DND-41 (cell line): Measurements from ENCODE around the gene MAP3K14.

Experiments
- ATAC-seq: fragments of 200-7000 bp; cut with Tn5 transposase; 3 replicates; pipeline ENCODE4 v1.9.1; 2021; ENCODE audit warnings: low read depth; ENCODE audit not compliant: insufficient read depth
- DNase-seq: peaks from one replicate; pipeline ENCODE4 v3.0.0-alpha.2; 2020
- H2AFZ ChIP-seq: 2 replicates; pipeline ENCODE4 v1.6.0; 2012; ENCODE audit warnings: low read depth, low read length
- H3K27ac ChIP-seq: 2 replicates; pipeline ENCODE4 v1.5.1; 2012; ENCODE audit warnings: low read length, inconsistent platforms
- H3K27me3 ChIP-seq: fragments of 200-600 bp; sonication (generic); 2 replicates; pipeline ENCODE4 v1.6.0; 2012; ENCODE audit warnings: low read length, mild to moderate bottlenecking, inconsistent platforms; ENCODE audit not compliant: insufficient read depth, poor library complexity
- H3K36me3 ChIP-seq: 2 replicates; pipeline ENCODE4 v1.5.1; 2012; ENCODE audit warnings: low read length, inconsistent platforms; ENCODE audit not compliant: insufficient read depth
- H3K4me1 ChIP-seq: 2 replicates; pipeline ENCODE4 v1.5.1; 2012; ENCODE audit warnings: mild to moderate bottlenecking, low read length; ENCODE audit not compliant: insufficient read depth
- H3K4me2 ChIP-seq: 2 replicates; pipeline ENCODE4 v1.6.0; 2012; ENCODE audit warnings: mild to moderate bottlenecking, moderate library complexity, low read length, inconsistent platforms; ENCODE audit not compliant: insufficient read depth
- H3K4me3 ChIP-seq, 2 experiments: fragments of 200-600 bp in 1 of 2; shearing (Covaris generic) in 1 of 2; 2 replicates each; pipeline ENCODE4 v1.5.1; 2012 to 2016; ENCODE audit warnings: inconsistent platforms in 2 of 2, low read length in 2 of 2, mild to moderate bottlenecking in 2 of 2, low read depth in 1 of 2, moderate library complexity in 1 of 2
- H3K79me2 ChIP-seq: 2 replicates; pipeline ENCODE4 v1.6.0; 2012; ENCODE audit warnings: low read length, inconsistent platforms; ENCODE audit not compliant: insufficient read depth
- H3K9ac ChIP-seq: 2 replicates; pipeline ENCODE4 v1.6.0; 2012; ENCODE audit warnings: low read depth, mild to moderate bottlenecking, inconsistent platforms, low read length, moderate library complexity
- H3K9me3 ChIP-seq: 2 replicates; pipeline ENCODE4 v1.5.1; 2012; ENCODE audit warnings: low read length, moderate library complexity, mild to moderate bottlenecking, inconsistent platforms; ENCODE audit not compliant: insufficient read depth, severe bottlenecking
- H4K20me1 ChIP-seq: 2 replicates; pipeline ENCODE4 v1.6.0; 2012; ENCODE audit warnings: low read length; ENCODE audit not compliant: insufficient read depth
- EZH2 ChIP-seq: IDR thresholded peaks from 3 replicates; pipeline ENCODE4 v1.6.1; 2012; ENCODE audit warnings: borderline replicate concordance, low read depth, mild to moderate bottlenecking, moderate library complexity, low read length, inconsistent platforms; ENCODE audit not compliant: severe bottlenecking
- TF ChIP-seq, protein P1 (sequence below): IDR thresholded peaks from 2 replicates; pipeline ENCODE4 v1.5.1; 2012; ENCODE audit warnings: borderline replicate concordance, low read length, moderate library complexity, mild to moderate bottlenecking; ENCODE audit not compliant: poor library complexity, severe bottlenecking; ENCODE audit errors: extremely low read depth

The MAP3K14 gene

DNA sequence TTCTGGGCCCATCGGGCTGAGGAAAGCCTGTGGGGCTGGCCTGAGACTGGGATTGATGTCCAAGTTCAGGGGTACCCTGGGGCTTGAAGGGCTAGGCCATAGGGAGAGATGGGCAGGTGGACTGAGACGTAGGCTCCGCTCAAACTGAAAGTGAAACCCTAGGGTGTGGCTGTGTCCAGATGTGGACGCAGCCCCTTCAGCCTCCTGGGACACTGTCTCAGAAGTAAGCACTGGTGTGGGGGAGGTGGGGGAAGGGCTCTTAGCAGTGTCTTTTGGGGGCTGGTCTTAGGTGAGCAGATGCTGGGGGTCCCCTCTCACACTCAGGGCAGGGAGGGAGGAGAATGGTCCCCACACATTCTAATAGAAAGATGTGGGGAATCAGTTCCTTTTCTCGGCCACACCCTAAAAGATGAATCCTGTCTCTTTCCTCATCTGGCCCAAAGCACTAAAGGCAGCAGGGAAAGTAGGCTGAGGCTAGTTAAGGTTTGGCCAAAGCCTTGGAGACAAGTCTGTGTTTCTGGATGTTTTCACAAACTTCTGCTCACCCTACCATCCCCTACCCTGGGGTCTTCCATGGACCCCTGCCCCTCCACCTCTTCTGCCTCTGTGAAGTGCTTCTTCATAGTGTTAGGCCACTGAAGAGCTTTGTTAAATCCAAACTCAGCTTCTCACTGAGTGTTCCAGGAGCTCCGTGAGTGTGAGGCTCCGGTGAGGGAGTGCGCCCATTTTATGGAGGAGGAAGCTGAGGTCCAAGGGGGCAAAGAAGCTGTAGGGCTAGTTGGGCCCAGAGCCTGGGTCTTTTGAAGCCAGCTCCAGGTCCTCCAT, 89.5 kb downstream of the MAP3K14 start:
- H3K4me2 ChIP-seq, result peak overlapping the region; percentile 86
- peak overlapping the region; percentile 93 for H3K9ac ChIP-seq
- H2AFZ ChIP-seq, result no peak overlapping the region
- no peaks in the 10 kb centered on the region for H3K9me3 ChIP-seq
- ATAC-seq, result no peak
- H4K20me1 ChIP-seq, result peaks cover 46% of the 10 kb centered on the region
- H3K36me3 ChIP-seq, result peaks cover 38% of the 10 kb centered on the region
- H3K4me1 ChIP-seq, result peaks cover 81% of the 10 kb centered on the region
- H3K4me3 ChIP-seq, result peak overlapping the region in 1 of 2 experiments; percentile 69; a peak in 1 of 4 replicates
- DNase-seq, result no peak
- peaks cover 98% of the 10 kb centered on the region for H3K79me2 ChIP-seq
- TF ChIP-seq EZH2, result no peak
- TF ChIP-seq, protein P1, sequence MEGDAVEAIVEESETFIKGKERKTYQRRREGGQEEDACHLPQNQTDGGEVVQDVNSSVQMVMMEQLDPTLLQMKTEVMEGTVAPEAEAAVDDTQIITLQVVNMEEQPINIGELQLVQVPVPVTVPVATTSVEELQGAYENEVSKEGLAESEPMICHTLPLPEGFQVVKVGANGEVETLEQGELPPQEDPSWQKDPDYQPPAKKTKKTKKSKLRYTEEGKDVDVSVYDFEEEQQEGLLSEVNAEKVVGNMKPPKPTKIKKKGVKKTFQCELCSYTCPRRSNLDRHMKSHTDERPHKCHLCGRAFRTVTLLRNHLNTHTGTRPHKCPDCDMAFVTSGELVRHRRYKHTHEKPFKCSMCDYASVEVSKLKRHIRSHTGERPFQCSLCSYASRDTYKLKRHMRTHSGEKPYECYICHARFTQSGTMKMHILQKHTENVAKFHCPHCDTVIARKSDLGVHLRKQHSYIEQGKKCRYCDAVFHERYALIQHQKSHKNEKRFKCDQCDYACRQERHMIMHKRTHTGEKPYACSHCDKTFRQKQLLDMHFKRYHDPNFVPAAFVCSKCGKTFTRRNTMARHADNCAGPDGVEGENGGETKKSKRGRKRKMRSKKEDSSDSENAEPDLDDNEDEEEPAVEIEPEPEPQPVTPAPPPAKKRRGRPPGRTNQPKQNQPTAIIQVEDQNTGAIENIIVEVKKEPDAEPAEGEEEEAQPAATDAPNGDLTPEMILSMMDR, result no peak
- no peaks in the 10 kb centered on the region for H3K27me3 ChIP-seq
- peak overlapping the region; percentile 95 for H3K27ac ChIP-seq

DNA sequence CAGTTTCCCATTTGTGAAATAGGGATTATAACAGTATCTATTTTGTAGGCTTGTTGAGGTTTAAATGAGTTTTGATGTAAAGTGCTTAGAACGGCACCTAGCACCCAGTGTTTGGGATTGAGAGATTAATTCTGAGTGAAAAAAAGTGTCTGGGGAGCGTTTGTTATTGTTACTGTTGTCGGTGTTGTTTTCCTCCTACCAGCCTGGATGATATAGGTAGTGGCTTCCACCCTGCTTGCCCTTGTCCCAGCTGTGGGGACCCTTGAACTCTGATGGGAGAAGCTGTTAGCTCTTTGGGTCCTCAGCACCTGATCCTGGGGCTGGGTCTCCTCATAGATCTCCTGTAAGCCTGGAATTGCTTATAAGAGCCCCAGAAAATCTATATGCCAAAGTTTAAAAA, 90.2 kb downstream of the MAP3K14 start:
- no peak for DNase-seq
- H3K4me2 ChIP-seq, result peak overlapping the region; percentile 86
- peaks cover 40% of the 10 kb centered on the region for H4K20me1 ChIP-seq
- H3K36me3 ChIP-seq, result peaks cover 31% of the 10 kb centered on the region
- H3K4me3 ChIP-seq, result peak overlapping the region; percentile 6 to 69; a peak in 3 of 4 replicates
- no peaks in the 10 kb centered on the region for H3K9me3 ChIP-seq
- ATAC-seq, result no peak
- no peak for TF ChIP-seq EZH2
- TF ChIP-seq, protein P1, result no peak
- H3K9ac ChIP-seq, result peak overlapping the region; percentile 93
- peaks cover 81% of the 10 kb centered on the region for H3K4me1 ChIP-seq
- no peaks in the 10 kb centered on the region for H3K27me3 ChIP-seq
- H3K79me2 ChIP-seq, result peaks cover 98% of the 10 kb centered on the region
- H2AFZ ChIP-seq, result peak overlapping the region; percentile 22; the same call in 1 of the 2 replicates
- H3K27ac ChIP-seq, result peak overlapping the region; percentile 95

DNA sequence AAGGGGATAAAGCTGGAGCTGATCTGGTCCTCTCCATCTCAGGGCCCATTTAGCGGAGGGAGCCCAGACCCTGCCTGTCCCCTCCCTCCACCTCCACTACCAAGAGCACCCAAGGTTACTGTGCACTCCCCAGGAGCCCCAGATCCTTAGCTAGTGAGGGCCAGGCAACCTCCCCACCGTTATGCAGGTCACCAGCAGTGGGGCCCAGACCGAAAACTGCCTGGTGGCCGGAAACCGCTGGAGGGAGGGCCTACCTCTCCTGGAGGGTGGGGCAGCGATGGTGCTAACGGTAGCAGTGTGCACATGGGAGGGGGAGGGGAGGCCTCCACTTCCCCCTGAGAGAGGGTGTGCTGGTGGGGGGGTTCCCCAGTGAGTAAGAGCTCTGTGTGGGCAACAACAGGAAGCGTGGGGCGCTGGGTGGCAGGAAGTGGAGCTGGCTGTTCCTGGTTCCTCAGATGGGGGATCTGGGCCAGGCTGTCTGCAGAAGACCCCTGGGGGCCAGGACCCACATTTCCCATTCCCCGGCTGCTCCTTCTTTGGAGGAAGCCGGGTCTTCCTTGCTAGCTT, 90.8 kb downstream of the MAP3K14 start:
- Histone ChIP-seq H3K4me1 (peaks cover 84% of the 10 kb centered on the region), H3K79me2 (peaks cover 97% of the 10 kb centered on the region), H3K4me3 (peak overlapping the region; percentile 6 to 69; a peak in 3 of 4 replicates), H2AFZ (peak overlapping the region; percentile 22; the same call in 1 of the 2 replicates), H3K9me3 (no peaks in the 10 kb centered on the region), H3K4me2 (peak overlapping the region; percentile 86), H3K36me3 (peaks cover 30% of the 10 kb centered on the region), H3K27me3 (no peaks in the 10 kb centered on the region), H4K20me1 (peaks cover 37% of the 10 kb centered on the region), H3K27ac (peak overlapping the region; percentile 95), H3K9ac (peak overlapping the region; percentile 93)
- no peak for TF ChIP-seq EZH2
- TF ChIP-seq, protein P1, result no peak
- DNase-seq, result peak; percentile 99
- peak; percentile 79 for ATAC-seq
